ENCODE results near the gene PARP3.

DNA sequence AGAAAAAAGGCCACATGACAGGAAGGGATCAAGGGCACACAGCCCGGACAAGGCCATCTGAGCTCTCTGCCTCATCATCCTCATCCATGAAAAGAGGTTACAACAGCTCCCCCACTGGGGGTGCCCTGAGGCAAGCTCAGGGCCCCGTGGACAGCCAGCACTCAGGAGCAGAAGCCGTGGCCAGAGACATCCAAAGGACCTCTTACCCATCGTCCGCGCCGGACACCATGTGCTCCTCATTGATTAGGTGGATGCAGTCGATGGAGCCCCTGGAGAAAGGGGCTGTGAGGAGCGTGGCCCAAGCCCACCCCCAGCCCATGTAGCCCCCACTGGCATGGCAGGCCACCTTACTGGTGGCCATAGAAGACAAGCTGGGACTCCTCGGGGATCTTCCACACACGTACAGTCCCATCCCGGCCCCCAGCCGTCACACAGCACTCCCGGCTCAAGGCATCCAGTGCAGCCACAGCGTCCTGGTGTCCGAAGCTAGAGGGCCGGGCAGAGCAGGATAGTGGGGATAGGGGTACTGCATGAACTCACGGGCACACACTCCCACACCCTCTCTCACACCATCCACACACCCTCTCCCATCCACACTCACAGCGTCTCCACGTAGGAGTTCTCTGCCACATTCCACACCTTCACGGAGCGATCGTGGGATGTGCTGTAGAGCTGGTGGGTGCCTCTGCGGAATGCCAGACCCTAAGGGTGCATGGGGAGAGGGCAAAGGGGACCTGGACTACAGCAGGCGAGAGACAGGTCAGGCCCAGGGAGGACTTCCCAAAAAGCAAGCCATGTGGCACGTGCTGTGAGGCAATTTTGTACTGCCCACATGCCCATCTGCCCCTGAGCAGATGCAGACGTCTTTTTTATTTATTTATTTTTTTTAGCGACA is 6.9 kb upstream of the PARP3 start:
- TF ChIP-seq, protein P1, sequence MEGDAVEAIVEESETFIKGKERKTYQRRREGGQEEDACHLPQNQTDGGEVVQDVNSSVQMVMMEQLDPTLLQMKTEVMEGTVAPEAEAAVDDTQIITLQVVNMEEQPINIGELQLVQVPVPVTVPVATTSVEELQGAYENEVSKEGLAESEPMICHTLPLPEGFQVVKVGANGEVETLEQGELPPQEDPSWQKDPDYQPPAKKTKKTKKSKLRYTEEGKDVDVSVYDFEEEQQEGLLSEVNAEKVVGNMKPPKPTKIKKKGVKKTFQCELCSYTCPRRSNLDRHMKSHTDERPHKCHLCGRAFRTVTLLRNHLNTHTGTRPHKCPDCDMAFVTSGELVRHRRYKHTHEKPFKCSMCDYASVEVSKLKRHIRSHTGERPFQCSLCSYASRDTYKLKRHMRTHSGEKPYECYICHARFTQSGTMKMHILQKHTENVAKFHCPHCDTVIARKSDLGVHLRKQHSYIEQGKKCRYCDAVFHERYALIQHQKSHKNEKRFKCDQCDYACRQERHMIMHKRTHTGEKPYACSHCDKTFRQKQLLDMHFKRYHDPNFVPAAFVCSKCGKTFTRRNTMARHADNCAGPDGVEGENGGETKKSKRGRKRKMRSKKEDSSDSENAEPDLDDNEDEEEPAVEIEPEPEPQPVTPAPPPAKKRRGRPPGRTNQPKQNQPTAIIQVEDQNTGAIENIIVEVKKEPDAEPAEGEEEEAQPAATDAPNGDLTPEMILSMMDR (IDR thresholded peaks at IDR 0.05; ENCODE audit: control extremely low read depth in 1 of 3, insufficient read depth in 1 of 3, low read depth in 1 of 3, low read length in 3 of 3) = no peak
- TF ChIP-seq RAD21 (IDR thresholded peaks at IDR 0.05 in 1 of 2, conservative IDR thresholded peaks at IDR 0.05 in 1 of 2; ENCODE audit: low read depth in 2 of 2, low read length in 2 of 2) = no peak
